ENCODE measurements around the gene PTPRK. TPM values are rescaled to one million over a fixed set of nuclear protein-coding genes. Genes with fewer than 3 reads are reported as not detected.

The PTPRK gene
- total RNA-seq, 4 donors from 2014 or later: 20.0 to 64.2 (median 36.6) TPM

DNA sequence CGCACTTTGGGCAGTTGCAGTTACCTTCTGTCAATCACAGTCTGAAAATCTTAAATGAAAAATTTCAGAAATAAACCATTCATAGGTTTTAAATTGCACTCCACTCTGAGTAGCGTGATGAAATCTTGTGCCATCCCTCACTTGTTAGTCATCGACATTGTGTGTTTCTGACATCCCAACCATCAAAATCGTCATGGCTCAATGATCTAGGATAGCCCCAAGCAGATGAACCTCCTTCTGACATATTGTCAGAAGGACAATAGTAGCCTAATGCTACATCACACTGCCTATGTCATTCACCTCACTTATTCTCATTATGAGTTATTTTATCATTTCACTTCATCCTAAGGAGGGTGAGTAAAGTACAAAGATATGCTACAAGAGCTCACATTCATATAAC lies 284.8 kb downstream of the PTPRK start:
- Histone ChIP-seq H3K4me3 (no peak overlapping the region), H3K36me3 (no peaks in the 10 kb centered on the region), H3K27me3 (no peaks in the 10 kb centered on the region), H3K27ac (no peak overlapping the region), H3K4me1 (no peaks in the 10 kb centered on the region), H3K9me3 (no peaks in the 10 kb centered on the region)
- no peak for DNase-seq
- no peak for TF ChIP-seq POLR2A (IDR thresholded peaks at IDR 0.05)
- TF ChIP-seq, protein P1, sequence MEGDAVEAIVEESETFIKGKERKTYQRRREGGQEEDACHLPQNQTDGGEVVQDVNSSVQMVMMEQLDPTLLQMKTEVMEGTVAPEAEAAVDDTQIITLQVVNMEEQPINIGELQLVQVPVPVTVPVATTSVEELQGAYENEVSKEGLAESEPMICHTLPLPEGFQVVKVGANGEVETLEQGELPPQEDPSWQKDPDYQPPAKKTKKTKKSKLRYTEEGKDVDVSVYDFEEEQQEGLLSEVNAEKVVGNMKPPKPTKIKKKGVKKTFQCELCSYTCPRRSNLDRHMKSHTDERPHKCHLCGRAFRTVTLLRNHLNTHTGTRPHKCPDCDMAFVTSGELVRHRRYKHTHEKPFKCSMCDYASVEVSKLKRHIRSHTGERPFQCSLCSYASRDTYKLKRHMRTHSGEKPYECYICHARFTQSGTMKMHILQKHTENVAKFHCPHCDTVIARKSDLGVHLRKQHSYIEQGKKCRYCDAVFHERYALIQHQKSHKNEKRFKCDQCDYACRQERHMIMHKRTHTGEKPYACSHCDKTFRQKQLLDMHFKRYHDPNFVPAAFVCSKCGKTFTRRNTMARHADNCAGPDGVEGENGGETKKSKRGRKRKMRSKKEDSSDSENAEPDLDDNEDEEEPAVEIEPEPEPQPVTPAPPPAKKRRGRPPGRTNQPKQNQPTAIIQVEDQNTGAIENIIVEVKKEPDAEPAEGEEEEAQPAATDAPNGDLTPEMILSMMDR (IDR thresholded peaks at IDR 0.05): no peak
- intact Hi-C loops (cut with DNase I; ENCODE audit: low total_unique reads): no loop called here

GRCh38 chr6:128233531-128233930 lies 286.9 kb downstream of the PTPRK start:
- Histone ChIP-seq H3K9me3 (no peaks in the 10 kb centered on the region), H3K27ac (no peak overlapping the region), H3K4me3 (no peak overlapping the region), H3K36me3 (no peaks in the 10 kb centered on the region), H3K4me1 (no peaks in the 10 kb centered on the region), H3K27me3 (no peaks in the 10 kb centered on the region)
- no peak for DNase-seq
- intact Hi-C loops (cut with DNase I; ENCODE audit: low total_unique reads): no loop called here
- no peak for TF ChIP-seq POLR2A (IDR thresholded peaks at IDR 0.05)

DNA sequence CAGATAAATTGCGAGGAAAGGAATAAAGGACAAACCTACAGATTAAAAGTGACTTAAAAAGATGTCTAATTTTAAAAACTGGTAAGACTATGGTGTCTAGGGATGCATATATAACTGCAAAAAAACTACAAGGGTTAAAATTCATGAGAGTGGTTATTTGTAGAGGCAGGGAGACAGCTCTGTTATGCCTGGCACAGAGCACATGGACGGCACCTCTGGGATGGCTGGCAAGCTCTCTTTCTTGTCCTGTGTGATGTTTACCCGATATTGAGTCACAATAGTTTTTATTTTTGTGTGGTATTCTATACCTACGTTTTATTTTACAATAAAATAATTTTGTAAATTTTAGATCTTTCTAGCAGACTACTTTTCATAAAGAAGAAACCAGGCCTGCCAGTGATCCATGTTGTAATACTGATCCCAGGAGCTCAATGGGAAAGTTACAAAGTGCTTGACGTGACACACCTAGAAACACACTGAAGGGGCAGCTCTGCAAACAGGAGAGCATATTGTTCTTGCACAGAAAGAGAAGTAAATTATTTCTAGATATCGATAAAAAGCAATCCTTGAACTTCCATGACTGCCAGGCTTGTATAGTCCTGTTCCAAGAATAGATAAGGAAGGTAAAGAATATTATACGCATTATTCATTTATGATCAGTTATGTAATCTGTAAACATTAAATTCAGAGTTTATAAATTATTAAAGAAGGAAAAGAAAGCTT lies 290.0 kb downstream of the PTPRK start:
- TF ChIP-seq POLR2A (IDR thresholded peaks at IDR 0.05): no peak
- TF ChIP-seq, protein P1 (IDR thresholded peaks at IDR 0.05): no peak
- Histone ChIP-seq H3K9me3 (no peaks in the 10 kb centered on the region), H3K27ac (no peak overlapping the region), H3K4me3 (no peak overlapping the region), H3K4me1 (no peaks in the 10 kb centered on the region), H3K36me3 (no peaks in the 10 kb centered on the region), H3K27me3 (no peaks in the 10 kb centered on the region)
- DNase-seq: no peak
- intact Hi-C loops (cut with DNase I; ENCODE audit: low total_unique reads): no loop called here

GRCh38 chr6:128225612-128226011 lies 294.8 kb downstream of the PTPRK start:
- Histone ChIP-seq H3K27ac (no peak overlapping the region), H3K4me3 (no peak overlapping the region), H3K36me3 (no peaks in the 10 kb centered on the region), H3K9me3 (no peaks in the 10 kb centered on the region), H3K4me1 (no peaks in the 10 kb centered on the region), H3K27me3 (no peaks in the 10 kb centered on the region)
- DNase-seq: no peak
- intact Hi-C loops (cut with DNase I; ENCODE audit: low total_unique reads): no loop called here
- no peak for TF ChIP-seq POLR2A (IDR thresholded peaks at IDR 0.05)
- TF ChIP-seq, protein P1 (IDR thresholded peaks at IDR 0.05): no peak

GRCh38 chr6:128216917-128217316 lies 303.5 kb downstream of the PTPRK start:
- intact Hi-C loops (cut with DNase I; ENCODE audit: low total_unique reads): no loop called here
- H3K27me3 ChIP-seq: no peaks in the 10 kb centered on the region
- DNase-seq: no peak
- no peaks in the 10 kb centered on the region for H3K4me1 ChIP-seq
- no peak overlapping the region for H3K4me3 ChIP-seq
- TF ChIP-seq POLR2A (IDR thresholded peaks at IDR 0.05): no peak
- TF ChIP-seq, protein P1 (IDR thresholded peaks at IDR 0.05): no peak
- H3K9me3 ChIP-seq: no peaks in the 10 kb centered on the region
- no peak overlapping the region for H3K27ac ChIP-seq
- no peaks in the 10 kb centered on the region for H3K36me3 ChIP-seq
